Measurements from ENCODE around the gene MLLT3. TPM values are rescaled to one million over a fixed set of nuclear protein-coding genes. Genes with fewer than 3 reads are reported as not detected.

MLLT3 gene
- total and polyA plus RNA-seq, 4 donors = 22.0 to 42.3 (median 31.1) TPM

- Histone ChIP-seq H3K4me3 (ENCODE audit: low read depth, low read length) (no peak overlapping the region), H3K27me3 (ENCODE audit: control insufficient read depth, insufficient read depth, low read length) (no peaks in the 10 kb centered on the region), H3K9me3 (ENCODE audit: control insufficient read depth, insufficient read depth, low read length) (no peaks in the 10 kb centered on the region), H3K27ac (ENCODE audit: low read depth, low read length) (no peak overlapping the region), H3K36me3 (ENCODE audit: control insufficient read depth, insufficient read depth, low read length) (no peaks in the 10 kb centered on the region), H3K4me1 (ENCODE audit: control insufficient read depth, insufficient read depth, low read length) (no peaks in the 10 kb centered on the region)
- 71% methylated on average over 1 of the region's 3 CpGs for WGBS (ENCODE audit: insufficient coverage)
- peak in 1 of 6 donors; percentile 56 for DNase-seq (ENCODE audit: low read depth in 4 of 6, low spot score in 6 of 6)
Measured at GRCh38 chr9:20495098-20495497, 127.2 kb downstream of the MLLT3 start.

DNA sequence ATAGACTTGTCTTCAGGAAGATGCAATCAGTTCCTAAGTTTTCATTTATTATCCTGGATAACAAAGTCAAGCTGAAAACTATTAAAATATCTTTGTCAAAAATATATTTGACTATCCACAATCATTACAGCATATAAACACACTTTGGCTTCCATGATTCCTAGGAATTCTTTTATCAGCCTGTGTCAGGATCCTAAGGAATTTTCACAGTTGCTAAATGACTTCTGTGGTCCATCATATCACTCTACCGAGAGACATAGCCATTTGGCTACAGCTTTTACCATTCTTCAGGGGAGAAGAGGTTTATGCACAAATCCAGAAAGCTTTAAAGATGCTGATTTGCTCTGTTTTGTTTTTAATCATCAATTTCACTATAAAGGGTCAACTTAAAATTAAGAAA lies 128.3 kb downstream of the MLLT3 start:
- H3K36me3 ChIP-seq (ENCODE audit: control insufficient read depth, insufficient read depth, low read length) = no peaks in the 10 kb centered on the region
- no peaks in the 10 kb centered on the region for H3K27me3 ChIP-seq (ENCODE audit: control insufficient read depth, insufficient read depth, low read length)
- H3K27ac ChIP-seq (ENCODE audit: low read depth, low read length) = no peak overlapping the region
- no peaks in the 10 kb centered on the region for H3K9me3 ChIP-seq (ENCODE audit: control insufficient read depth, insufficient read depth, low read length)
- H3K4me1 ChIP-seq (ENCODE audit: control insufficient read depth, insufficient read depth, low read length) = no peaks in the 10 kb centered on the region
- H3K4me3 ChIP-seq (ENCODE audit: low read depth, low read length) = no peak overlapping the region
- WGBS (ENCODE audit: insufficient coverage) = no CpG with 5 or more reads among the region's 1 CpG
- DNase-seq (ENCODE audit: low read depth in 4 of 6, low spot score in 6 of 6) = no peak

DNA sequence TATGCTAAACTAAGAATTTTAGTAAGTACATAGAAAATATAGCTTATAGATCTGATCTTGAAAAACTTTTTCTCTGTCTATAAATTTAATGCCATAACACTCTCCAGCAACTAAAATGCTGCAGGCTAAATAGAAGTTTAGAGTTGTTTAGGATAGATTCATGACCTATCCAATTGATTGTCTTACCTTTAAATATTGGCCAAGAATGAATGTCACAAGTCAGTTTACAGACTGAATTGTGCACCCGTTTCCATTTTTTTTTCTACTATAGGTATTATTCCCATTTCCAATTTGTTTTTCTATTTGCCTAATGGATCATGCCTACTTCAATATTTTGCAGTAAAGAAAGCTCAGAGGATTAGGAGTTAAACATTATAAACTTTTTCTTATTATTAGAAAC lies 129.5 kb downstream of the MLLT3 start:
- H3K27ac ChIP-seq (ENCODE audit: low read depth, low read length) = no peak overlapping the region
- H3K4me3 ChIP-seq (ENCODE audit: low read depth, low read length) = no peak overlapping the region
- H3K27me3 ChIP-seq (ENCODE audit: control insufficient read depth, insufficient read depth, low read length) = no peaks in the 10 kb centered on the region
- no CpG with 5 or more reads among the region's 1 CpG for WGBS (ENCODE audit: insufficient coverage)
- H3K4me1 ChIP-seq (ENCODE audit: control insufficient read depth, insufficient read depth, low read length) = no peaks in the 10 kb centered on the region
- H3K36me3 ChIP-seq (ENCODE audit: control insufficient read depth, insufficient read depth, low read length) = no peaks in the 10 kb centered on the region
- H3K9me3 ChIP-seq (ENCODE audit: control insufficient read depth, insufficient read depth, low read length) = no peaks in the 10 kb centered on the region
- DNase-seq (ENCODE audit: low read depth in 4 of 6, low spot score in 6 of 6) = no peak

GRCh38 chr9:20491612-20492011 lies 130.7 kb downstream of the MLLT3 start:
- H3K27me3 ChIP-seq (ENCODE audit: control insufficient read depth, insufficient read depth, low read length) = no peaks in the 10 kb centered on the region
- H3K4me3 ChIP-seq (ENCODE audit: low read depth, low read length) = no peak overlapping the region
- WGBS (ENCODE audit: insufficient coverage) = no CpG with 5 or more reads among the region's 1 CpG
- H3K36me3 ChIP-seq (ENCODE audit: control insufficient read depth, insufficient read depth, low read length) = no peaks in the 10 kb centered on the region
- DNase-seq (ENCODE audit: low read depth in 4 of 6, low spot score in 6 of 6) = no peak
- H3K9me3 ChIP-seq (ENCODE audit: control insufficient read depth, insufficient read depth, low read length) = no peaks in the 10 kb centered on the region
- no peaks in the 10 kb centered on the region for H3K4me1 ChIP-seq (ENCODE audit: control insufficient read depth, insufficient read depth, low read length)
- H3K27ac ChIP-seq (ENCODE audit: low read depth, low read length) = no peak overlapping the region

DNA sequence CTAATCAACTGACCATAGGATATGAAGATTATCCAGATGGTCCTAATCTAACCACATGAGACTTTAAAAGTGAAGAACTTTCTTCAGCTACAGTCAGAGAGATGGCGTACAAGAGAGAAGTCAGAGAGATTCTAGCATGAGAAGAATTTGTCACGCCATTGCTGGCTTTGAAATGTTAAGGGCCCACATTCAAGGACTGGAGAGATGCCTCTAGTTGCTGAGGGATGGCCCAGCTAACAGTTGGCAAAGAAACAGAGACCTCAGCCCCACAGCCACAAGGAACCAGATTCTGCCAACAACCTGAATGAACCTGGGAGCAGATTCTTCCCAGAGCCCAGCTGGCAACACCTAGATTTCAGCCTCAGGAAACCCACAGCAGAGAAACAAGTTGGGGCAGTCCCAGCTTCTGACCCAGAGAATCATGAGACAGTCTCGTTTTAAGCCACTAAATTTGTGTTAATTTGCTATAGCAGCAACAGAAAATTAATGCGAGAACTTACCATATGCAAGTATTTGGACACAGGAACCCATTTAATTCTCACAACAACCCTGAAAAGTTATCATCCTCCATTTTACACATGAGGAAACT lies 132.0 kb downstream of the MLLT3 start:
- WGBS (ENCODE audit: insufficient coverage) = 86% methylated on average over 1 of the region's 4 CpGs
- Histone ChIP-seq H3K27me3 (ENCODE audit: control insufficient read depth, insufficient read depth, low read length) (no peaks in the 10 kb centered on the region), H3K4me3 (ENCODE audit: low read depth, low read length) (no peak overlapping the region), H3K9me3 (ENCODE audit: control insufficient read depth, insufficient read depth, low read length) (no peaks in the 10 kb centered on the region), H3K36me3 (ENCODE audit: control insufficient read depth, insufficient read depth, low read length) (no peaks in the 10 kb centered on the region), H3K4me1 (ENCODE audit: control insufficient read depth, insufficient read depth, low read length) (no peaks in the 10 kb centered on the region), H3K27ac (ENCODE audit: low read depth, low read length) (no peak overlapping the region)
- no peak for DNase-seq (ENCODE audit: low read depth in 4 of 6, low spot score in 6 of 6)

DNA sequence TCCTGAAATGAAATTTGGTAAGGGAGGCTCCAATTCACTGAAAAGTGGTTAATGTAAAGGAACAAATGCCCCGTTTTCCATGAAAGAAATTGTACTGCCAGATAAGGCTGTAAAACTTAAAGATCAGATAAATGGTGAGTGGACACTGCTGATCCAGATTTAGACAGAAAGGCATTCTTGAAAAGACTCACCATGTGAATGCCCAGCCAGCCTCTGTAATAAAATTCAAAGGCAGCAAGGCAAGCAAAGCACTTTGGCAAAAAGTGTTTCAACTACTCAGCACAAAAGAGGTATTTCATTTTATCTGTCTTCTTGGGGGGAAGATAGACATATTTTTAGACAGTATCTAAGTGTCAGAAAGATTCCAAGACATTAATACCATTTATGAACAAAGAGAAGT lies 133.6 kb downstream of the MLLT3 start:
- H3K4me1 ChIP-seq (ENCODE audit: control insufficient read depth, insufficient read depth, low read length) = no peaks in the 10 kb centered on the region
- peak overlapping the region; percentile 40 for H3K27ac ChIP-seq (ENCODE audit: low read depth, low read length)
- H3K27me3 ChIP-seq (ENCODE audit: control insufficient read depth, insufficient read depth, low read length) = no peaks in the 10 kb centered on the region
- no peak overlapping the region for H3K4me3 ChIP-seq (ENCODE audit: low read depth, low read length)
- DNase-seq (ENCODE audit: low read depth in 4 of 6, low spot score in 6 of 6) = peak in 3 of 6 donors; percentile 15 to 54 (median 49)
- WGBS (ENCODE audit: insufficient coverage) = no CpG with 5 or more reads among the region's 1 CpG
- no peaks in the 10 kb centered on the region for H3K36me3 ChIP-seq (ENCODE audit: control insufficient read depth, insufficient read depth, low read length)
- no peaks in the 10 kb centered on the region for H3K9me3 ChIP-seq (ENCODE audit: control insufficient read depth, insufficient read depth, low read length)

DNA sequence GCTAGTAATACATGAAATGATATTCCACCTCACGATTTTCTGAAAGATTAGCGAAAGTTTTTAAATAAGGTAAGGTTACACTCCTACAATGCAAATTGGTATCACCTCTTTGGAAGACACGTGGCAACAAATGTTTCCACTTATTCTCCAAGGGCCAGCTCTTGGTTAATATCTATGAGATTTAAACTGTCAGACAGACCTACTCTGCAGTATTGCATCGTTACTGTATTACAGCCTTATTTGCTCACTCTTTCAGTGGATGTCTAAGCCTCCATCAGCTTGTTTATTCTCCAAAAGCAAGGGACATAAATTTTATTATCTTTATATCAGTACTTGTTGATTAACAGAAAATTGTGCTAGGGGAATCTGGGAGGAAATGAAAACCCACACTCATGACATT lies 135.7 kb downstream of the MLLT3 start:
- Histone ChIP-seq H3K27ac (ENCODE audit: low read depth, low read length) (no peak overlapping the region), H3K27me3 (ENCODE audit: control insufficient read depth, insufficient read depth, low read length) (no peaks in the 10 kb centered on the region), H3K36me3 (ENCODE audit: control insufficient read depth, insufficient read depth, low read length) (no peaks in the 10 kb centered on the region), H3K4me3 (ENCODE audit: low read depth, low read length) (no peak overlapping the region), H3K9me3 (ENCODE audit: control insufficient read depth, insufficient read depth, low read length) (no peaks in the 10 kb centered on the region), H3K4me1 (ENCODE audit: control insufficient read depth, insufficient read depth, low read length) (no peaks in the 10 kb centered on the region)
- DNase-seq (ENCODE audit: low read depth in 4 of 6, low spot score in 6 of 6) = no peak
- no CpG with 5 or more reads among the region's 4 CpGs for WGBS (ENCODE audit: insufficient coverage)

GRCh38 chr9:20481437-20481836 lies 140.9 kb downstream of the MLLT3 start:
- Histone ChIP-seq H3K4me1 (ENCODE audit: control insufficient read depth, insufficient read depth, low read length) (no peaks in the 10 kb centered on the region), H3K9me3 (ENCODE audit: control insufficient read depth, insufficient read depth, low read length) (no peaks in the 10 kb centered on the region), H3K36me3 (ENCODE audit: control insufficient read depth, insufficient read depth, low read length) (no peaks in the 10 kb centered on the region), H3K27ac (ENCODE audit: low read depth, low read length) (no peak overlapping the region), H3K27me3 (ENCODE audit: control insufficient read depth, insufficient read depth, low read length) (no peaks in the 10 kb centered on the region), H3K4me3 (ENCODE audit: low read depth, low read length) (no peak overlapping the region)
- no peak for DNase-seq (ENCODE audit: low read depth in 4 of 6, low spot score in 6 of 6)
- no CpG with 5 or more reads among the region's 5 CpGs for WGBS (ENCODE audit: insufficient coverage)

GRCh38 chr9:20480249-20480648 lies 142.1 kb downstream of the MLLT3 start:
- Histone ChIP-seq H3K27me3 (ENCODE audit: control insufficient read depth, insufficient read depth, low read length) (no peaks in the 10 kb centered on the region), H3K4me1 (ENCODE audit: control insufficient read depth, insufficient read depth, low read length) (no peaks in the 10 kb centered on the region), H3K9me3 (ENCODE audit: control insufficient read depth, insufficient read depth, low read length) (no peaks in the 10 kb centered on the region), H3K4me3 (ENCODE audit: low read depth, low read length) (no peak overlapping the region), H3K36me3 (ENCODE audit: control insufficient read depth, insufficient read depth, low read length) (no peaks in the 10 kb centered on the region), H3K27ac (ENCODE audit: low read depth, low read length) (no peak overlapping the region)
- DNase-seq (ENCODE audit: low read depth in 4 of 6, low spot score in 6 of 6) = peak in 1 of 6 donors; percentile 36
- WGBS (ENCODE audit: insufficient coverage) = 81% methylated on average over 3 of the region's 3 CpGs

GRCh38 chr9:20479419-20480155 lies 142.7 kb downstream of the MLLT3 start:
- Histone ChIP-seq H3K9me3 (ENCODE audit: control insufficient read depth, insufficient read depth, low read length) (no peaks in the 10 kb centered on the region), H3K27ac (ENCODE audit: low read depth, low read length) (no peak overlapping the region), H3K4me1 (ENCODE audit: control insufficient read depth, insufficient read depth, low read length) (no peaks in the 10 kb centered on the region), H3K36me3 (ENCODE audit: control insufficient read depth, insufficient read depth, low read length) (no peaks in the 10 kb centered on the region), H3K27me3 (ENCODE audit: control insufficient read depth, insufficient read depth, low read length) (no peaks in the 10 kb centered on the region), H3K4me3 (ENCODE audit: low read depth, low read length) (no peak overlapping the region)
- no peak for DNase-seq (ENCODE audit: low read depth in 4 of 6, low spot score in 6 of 6)
- whole genome bisulfite sequencing (ENCODE audit: insufficient coverage) = no CpG with 5 or more reads among the region's 2 CpGs

Measured in spinal cord (tissue), 10 donors.